NT2/D1 (cell line): ENCODE measurements around the gene PDE7B.

Experiments used
- YY1 ChIP-seq: IDR thresholded peaks from 2 replicates; pipeline ENCODE4 v1.6.1; 2011; ENCODE audit not compliant: insufficient read length, insufficient read depth
- ZNF274 ChIP-seq: IDR thresholded peaks from 2 replicates; pipeline ENCODE4 v1.6.1; 2011; ENCODE audit warnings: mild to moderate bottlenecking, low read depth, low read length

- TF ChIP-seq ZNF274 (no peak), YY1 (no peak)
Measured at GRCh38 chr6:135884136-135884535, 32.6 kb downstream of the PDE7B start.
